Measurements from ENCODE around the gene CAMTA1. TPM values are rescaled to one million over a fixed set of nuclear protein-coding genes. Genes with fewer than 3 reads are reported as not detected.

The CAMTA1 gene
- total and polyA plus RNA-seq, 4 donors: 18.0 to 93.5 (median 35.8) TPM

- H3K27ac ChIP-seq (ENCODE audit: low read depth in 1 of 2, low read length in 2 of 2): no peak overlapping the region
- H3K4me1 ChIP-seq (ENCODE audit: control insufficient read depth in 4 of 4, insufficient read depth in 4 of 4, low read length in 3 of 4): no peaks in the 10 kb centered on the region
- no peak overlapping the region for H3K4me3 ChIP-seq (ENCODE audit: low read depth in 1 of 3, low read length in 3 of 3)
- no peak overlapping the region for H3K9ac ChIP-seq (ENCODE audit: low read depth in 1 of 2, low read length in 2 of 2)
- TF ChIP-seq NR2F2 (IDR thresholded peaks at IDR 0.05) (no peak), MAX (IDR thresholded peaks at IDR 0.05) (no peak), HNF4G (IDR thresholded peaks at IDR 0.05) (no peak), YY1 (IDR thresholded peaks at IDR 0.05) (no peak), ATF3 (IDR thresholded peaks at IDR 0.05) (no peak)
- H3K27me3 ChIP-seq (ENCODE audit: control insufficient read depth in 4 of 4, insufficient read depth in 4 of 4, low read length in 3 of 4): peaks cover 0 to 3% (median 0%) of the 10 kb centered on the region in 4 donors
- no peaks in the 10 kb centered on the region for H3K36me3 ChIP-seq (ENCODE audit: control insufficient read depth in 4 of 4, insufficient read depth in 3 of 4, low read depth in 1 of 4, low read length in 3 of 4)
- no peak for DNase-seq (ENCODE audit: low spot score)
- 86% methylated on average over 17 of the region's 17 CpGs for WGBS
- no peaks in the 10 kb centered on the region for H3K9me3 ChIP-seq (ENCODE audit: control insufficient read depth in 4 of 4, low read length in 3 of 4)
Observed at GRCh38 chr1:6985549-6986276, 200.5 kb downstream of the CAMTA1 start.

DNA sequence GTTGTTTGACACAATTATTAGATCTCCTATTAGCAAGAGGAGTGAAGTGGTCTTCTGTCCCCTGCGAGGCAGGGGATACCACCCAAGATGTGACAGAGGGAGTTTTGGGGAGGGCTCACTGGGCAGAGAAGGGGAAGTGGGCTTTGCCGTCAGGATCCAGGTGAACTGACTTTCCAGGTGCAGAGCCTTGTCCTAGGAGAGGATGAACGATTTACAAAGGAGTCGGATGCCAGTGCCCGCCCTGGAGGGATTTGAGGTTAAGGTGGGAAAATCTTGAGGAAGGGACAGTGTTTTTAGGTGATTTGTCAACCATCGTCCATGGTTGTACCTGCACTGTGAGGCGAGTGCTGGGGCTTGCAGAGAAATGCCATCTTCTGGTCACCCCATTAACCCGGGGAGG lies 201.0 kb downstream of the CAMTA1 start:
- no peaks in the 10 kb centered on the region for H3K4me1 ChIP-seq (ENCODE audit: control insufficient read depth in 4 of 4, insufficient read depth in 4 of 4, low read length in 3 of 4)
- 91% methylated on average over 8 of the region's 8 CpGs for WGBS

More for the DNA sequence above, 201.0 kb downstream of the CAMTA1 start:
- Histone ChIP-seq H3K9me3 (ENCODE audit: control insufficient read depth in 4 of 4, low read length in 3 of 4) (no peaks in the 10 kb centered on the region), H3K9ac (ENCODE audit: low read depth in 1 of 2, low read length in 2 of 2) (no peak overlapping the region), H3K27ac (ENCODE audit: low read depth in 1 of 2, low read length in 2 of 2) (no peak overlapping the region), H3K36me3 (ENCODE audit: control insufficient read depth in 4 of 4, insufficient read depth in 3 of 4, low read depth in 1 of 4, low read length in 3 of 4) (no peaks in the 10 kb centered on the region), H3K27me3 (ENCODE audit: control insufficient read depth in 4 of 4, insufficient read depth in 4 of 4, low read length in 3 of 4) (peaks cover 0 to 3% (median 0%) of the 10 kb centered on the region in 4 donors), H3K4me3 (ENCODE audit: low read depth in 1 of 3, low read length in 3 of 3) (no peak overlapping the region)
- no peak for DNase-seq (ENCODE audit: low spot score)
- TF ChIP-seq HNF4A (conservative IDR thresholded peaks at IDR 0.05): no peak
- no peak for TF ChIP-seq FOXA1 (IDR thresholded peaks at IDR 0.05)
- TF ChIP-seq, protein P1, sequence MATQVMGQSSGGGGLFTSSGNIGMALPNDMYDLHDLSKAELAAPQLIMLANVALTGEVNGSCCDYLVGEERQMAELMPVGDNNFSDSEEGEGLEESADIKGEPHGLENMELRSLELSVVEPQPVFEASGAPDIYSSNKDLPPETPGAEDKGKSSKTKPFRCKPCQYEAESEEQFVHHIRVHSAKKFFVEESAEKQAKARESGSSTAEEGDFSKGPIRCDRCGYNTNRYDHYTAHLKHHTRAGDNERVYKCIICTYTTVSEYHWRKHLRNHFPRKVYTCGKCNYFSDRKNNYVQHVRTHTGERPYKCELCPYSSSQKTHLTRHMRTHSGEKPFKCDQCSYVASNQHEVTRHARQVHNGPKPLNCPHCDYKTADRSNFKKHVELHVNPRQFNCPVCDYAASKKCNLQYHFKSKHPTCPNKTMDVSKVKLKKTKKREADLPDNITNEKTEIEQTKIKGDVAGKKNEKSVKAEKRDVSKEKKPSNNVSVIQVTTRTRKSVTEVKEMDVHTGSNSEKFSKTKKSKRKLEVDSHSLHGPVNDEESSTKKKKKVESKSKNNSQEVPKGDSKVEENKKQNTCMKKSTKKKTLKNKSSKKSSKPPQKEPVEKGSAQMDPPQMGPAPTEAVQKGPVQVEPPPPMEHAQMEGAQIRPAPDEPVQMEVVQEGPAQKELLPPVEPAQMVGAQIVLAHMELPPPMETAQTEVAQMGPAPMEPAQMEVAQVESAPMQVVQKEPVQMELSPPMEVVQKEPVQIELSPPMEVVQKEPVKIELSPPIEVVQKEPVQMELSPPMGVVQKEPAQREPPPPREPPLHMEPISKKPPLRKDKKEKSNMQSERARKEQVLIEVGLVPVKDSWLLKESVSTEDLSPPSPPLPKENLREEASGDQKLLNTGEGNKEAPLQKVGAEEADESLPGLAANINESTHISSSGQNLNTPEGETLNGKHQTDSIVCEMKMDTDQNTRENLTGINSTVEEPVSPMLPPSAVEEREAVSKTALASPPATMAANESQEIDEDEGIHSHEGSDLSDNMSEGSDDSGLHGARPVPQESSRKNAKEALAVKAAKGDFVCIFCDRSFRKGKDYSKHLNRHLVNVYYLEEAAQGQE (IDR thresholded peaks at IDR 0.05): no peak
- TF ChIP-seq EGR1 (IDR thresholded peaks at IDR 0.05; ENCODE audit: low read depth in 2 of 2): no peak
- TF ChIP-seq YY1 (IDR thresholded peaks at IDR 0.05): no peak
- TF ChIP-seq HNF4G (IDR thresholded peaks at IDR 0.05): no peak
- TF ChIP-seq TAF1 (conservative IDR thresholded peaks at IDR 0.05): no peak
- TF ChIP-seq CTCF (IDR thresholded peaks at IDR 0.05; ENCODE audit: low read depth, low read length, missing input control): no peak
- no peak for TF ChIP-seq MAX (IDR thresholded peaks at IDR 0.05)
- no peak for TF ChIP-seq RXRA (IDR thresholded peaks at IDR 0.05)

Data from liver (tissue), 9 donors.